ENCODE measurements around the gene P2RX1. TPM values are rescaled to one million over a fixed set of nuclear protein-coding genes. Genes with fewer than 3 reads are reported as not detected.

The P2RX1 gene
- polyA plus RNA-seq, 3 donors = 22.9 to 117 (median 33.8) TPM

- Histone ChIP-seq H4K20me1 (ENCODE audit: insufficient read depth, low read length) (peaks cover 58% of the 10 kb centered on the region), H3K27ac (ENCODE audit: low read depth in 1 of 2, low read length in 2 of 2) (peak overlapping the region; percentile 54 to 60), H3K36me3 (replicated peaks in 1 of 2; ENCODE audit: control insufficient read depth in 1 of 2, insufficient read depth in 2 of 2, low read length in 2 of 2) (peaks cover 12 to 23% of the 10 kb centered on the region in 2 donors), H3K27me3 (ENCODE audit: control insufficient read depth in 2 of 2, insufficient read depth in 2 of 2, low read length in 2 of 2) (no peaks in the 10 kb centered on the region), H3K4me2 (replicated peaks; ENCODE audit: extremely low read depth, low read length, poor library complexity, severe bottlenecking) (peak overlapping the region; percentile 23), H3K4me1 (ENCODE audit: control insufficient read depth in 1 of 2, insufficient read depth in 2 of 2, low read length in 2 of 2) (peaks cover 50 to 65% of the 10 kb centered on the region in 2 donors), H3K9me3 (replicated peaks in 1 of 2; ENCODE audit: control insufficient read depth in 1 of 2, insufficient read depth in 1 of 2, low read length in 2 of 2) (no peaks in the 10 kb centered on the region), H2AFZ (ENCODE audit: insufficient read depth, low read depth, low read length, poor library complexity, severe bottlenecking) (no peak overlapping the region), H3K9ac (ENCODE audit: insufficient read depth, low read length, poor library complexity, severe bottlenecking) (no peak overlapping the region), H3K4me3 (replicated peaks in 1 of 3; ENCODE audit: low read depth in 2 of 3, low read length in 3 of 3) (peak overlapping the region in 1 of 3 experiments; percentile 26), H3K79me2 (ENCODE audit: insufficient read depth, low read length) (peaks cover 76% of the 10 kb centered on the region)
- DNase-seq = peak; percentile 92 to 95 (median 92)
- Mint-ChIP-seq H3K9me3 (no peaks in the 10 kb centered on the region), H3K27me3 (ENCODE audit: low read depth in 3 of 3) (peaks cover 0 to 2% (median 0%) of the 10 kb centered on the region in 3 donors), H3K27ac (peak overlapping the region; percentile 85 to 95 (median 93)), H3K36me3 (peaks cover 25 to 32% of the 10 kb centered on the region in 2 donors), H3K4me3 (peak overlapping the region; percentile 85 to 86), H3K4me1 (peaks cover 55% of the 10 kb centered on the region)
- TF ChIP-seq CTCF (IDR thresholded peaks at IDR 0.05) = no peak
- WGBS (ENCODE audit: insufficient coverage) = 14% methylated on average over 11 of the region's 14 CpGs
- intact Hi-C loops (cut with micrococcal nuclease) = loop anchor here (2.0 to 5.0 kb wide), 3 partner anchors 42 to 44 kb away; partner anchors contain the start of gene P2RX1 (in 2 of the 2)
These were observed 44.5 kb upstream of the P2RX1 start for GRCh38 chr17:3960764-3961163.

- Histone ChIP-seq H3K79me2 (ENCODE audit: insufficient read depth, low read length) (peaks cover 82% of the 10 kb centered on the region), H4K20me1 (ENCODE audit: insufficient read depth, low read length) (peaks cover 58% of the 10 kb centered on the region), H3K9ac (ENCODE audit: insufficient read depth, low read length, poor library complexity, severe bottlenecking) (no peak overlapping the region), H3K4me3 (replicated peaks in 1 of 3; ENCODE audit: low read depth in 2 of 3, low read length in 3 of 3) (no peak overlapping the region), H3K9me3 (replicated peaks in 1 of 2; ENCODE audit: control insufficient read depth in 1 of 2, insufficient read depth in 1 of 2, low read length in 2 of 2) (no peaks in the 10 kb centered on the region), H3K27me3 (ENCODE audit: control insufficient read depth in 2 of 2, insufficient read depth in 2 of 2, low read length in 2 of 2) (no peaks in the 10 kb centered on the region), H3K27ac (ENCODE audit: low read depth in 1 of 2, low read length in 2 of 2) (peak overlapping the region; percentile 54 to 60), H3K4me2 (replicated peaks; ENCODE audit: extremely low read depth, low read length, poor library complexity, severe bottlenecking) (peak overlapping the region; percentile 23), H3K36me3 (replicated peaks in 1 of 2; ENCODE audit: control insufficient read depth in 1 of 2, insufficient read depth in 2 of 2, low read length in 2 of 2) (peaks cover 12 to 23% of the 10 kb centered on the region in 2 donors), H2AFZ (ENCODE audit: insufficient read depth, low read depth, low read length, poor library complexity, severe bottlenecking) (no peak overlapping the region), H3K4me1 (ENCODE audit: control insufficient read depth in 1 of 2, insufficient read depth in 2 of 2, low read length in 2 of 2) (peaks cover 44 to 59% of the 10 kb centered on the region in 2 donors)
- Mint-ChIP-seq H3K27me3 (ENCODE audit: low read depth in 3 of 3) (no peaks in the 10 kb centered on the region), H3K4me1 (peaks cover 53% of the 10 kb centered on the region), H3K4me3 (peak overlapping the region; percentile 85 to 86), H3K27ac (peak overlapping the region; percentile 85 to 95 (median 93)), H3K9me3 (no peaks in the 10 kb centered on the region), H3K36me3 (peaks cover 25 to 35% of the 10 kb centered on the region in 2 donors)
- no peak for DNase-seq
- TF ChIP-seq CTCF (IDR thresholded peaks at IDR 0.05) = no peak
- 73% methylated on average over 14 of the region's 14 CpGs for WGBS (ENCODE audit: insufficient coverage)
- intact Hi-C loops (cut with micrococcal nuclease) = loop anchor here (2.0 to 5.0 kb wide), 3 partner anchors 42 to 43 kb away; partner anchors contain the start of gene P2RX1 (in 2 of the 2)
These were observed 43.8 kb upstream of the P2RX1 start for GRCh38 chr17:3959921-3960601.

Measured in CD14-positive monocyte (primary cell).